Testis (tissue), 2 donors: ENCODE data around the gene INTS13.

Source experiments
- CTCF ChIP-seq, 3 experiments: fragments of 450-650 bp in 2 of 3; fragments of 200-600 bp in 1 of 3; sonication (generic) in 1 of 3; IDR thresholded peaks; one replicate each; pipeline ENCODE4 v1.5.1; 2016 to 2019; ENCODE audit warnings: antibody characterized with exemption in 3 of 3, mild to moderate bottlenecking in 2 of 3, moderate library complexity in 1 of 3
- POLR2A ChIP-seq: fragments of 450-650 bp; IDR thresholded peaks from one replicate; pipeline ENCODE4 v1.6.1; 2017; ENCODE audit warnings: antibody characterized with exemption, mild to moderate bottlenecking, moderate library complexity

GRCh38 chr12:26937443-26937862 lies 328 bp downstream of the INTS13 start:
- TF ChIP-seq POLR2A, result no peak
- no peak for TF ChIP-seq CTCF (IDR thresholded peaks at IDR 0.05)
